ACC112 (cell line): ENCODE data around the gene EPB41L5.
"Not testable (repeated sequence)": the region's sequence is repeated elsewhere in the genome, so short reads cannot be mapped to it uniquely, and the experiment has no call there.

Experiments used
- H2AFZ ChIP-seq: fragments of 200-600 bp; sonication (generic); one replicate; pipeline ENCODE4 v1.6.0; 2017; ENCODE audit warnings: antibody characterized with exemption, low read length; ENCODE audit not compliant: unreplicated experiment
- H3K27ac ChIP-seq: fragments of 200-600 bp; sonication (generic); 2 replicates; pipeline ENCODE4 v1.5.1; 2014; ENCODE audit warnings: low read depth, mild to moderate bottlenecking, antibody characterized with exemption, low read length, moderate library complexity
- H3K27me3 ChIP-seq: fragments of 200-600 bp; sonication (generic); 2 replicates; pipeline ENCODE4 v1.6.1; 2014; ENCODE audit warnings: mild to moderate bottlenecking, antibody characterized with exemption, low read length, moderate library complexity, mixed read lengths; ENCODE audit not compliant: insufficient read depth
- H3K36me3 ChIP-seq: fragments of 200-600 bp; sonication (generic); 2 replicates; pipeline ENCODE4 v1.6.1; 2016; ENCODE audit warnings: mild to moderate bottlenecking, antibody characterized with exemption, low read length, moderate library complexity, mixed read lengths; ENCODE audit not compliant: insufficient read depth
- H3K4me1 ChIP-seq: fragments of 200-600 bp; sonication (generic); one replicate; pipeline ENCODE4 v1.6.1; 2016; ENCODE audit warnings: low read length, mixed read lengths; ENCODE audit not compliant: insufficient read depth, unreplicated experiment, control insufficient read depth
- H3K4me3 ChIP-seq: fragments of 200-600 bp; sonication (generic); 2 replicates; pipeline ENCODE4 v1.5.1; 2014; ENCODE audit warnings: mild to moderate bottlenecking, low read depth, low read length
- H3K79me2 ChIP-seq: fragments of 200-600 bp; sonication (generic); one replicate; pipeline ENCODE4 v1.6.0; 2016; ENCODE audit warnings: low read length; ENCODE audit not compliant: control insufficient read depth, unreplicated experiment, insufficient read depth

EPB41L5 gene

GRCh38 chr2:120140866-120141265 is 128.0 kb downstream of the EPB41L5 start:
- Histone ChIP-seq H3K27me3 (no peaks in the 10 kb centered on the region), H3K79me2 (no peaks in the 10 kb centered on the region), H3K36me3 (0 out of 2 replicates have a peak, but pooled peaks cover 5% of the 10 kb centered on the region), H3K4me1 (no peaks in the 10 kb centered on the region), H2AFZ (no peak overlapping the region), H3K27ac (no peak overlapping the region), H3K4me3 (no peak overlapping the region)

GRCh38 chr2:120141300-120142069 is 128.6 kb downstream of the EPB41L5 start:
- H3K4me1 ChIP-seq: no peaks in the 10 kb centered on the region
- no peaks in the 10 kb centered on the region for H3K27me3 ChIP-seq
- H3K4me3 ChIP-seq: no peak overlapping the region
- no peaks in the 10 kb centered on the region for H3K79me2 ChIP-seq
- no peak overlapping the region for H2AFZ ChIP-seq
- no peak overlapping the region for H3K27ac ChIP-seq
- 0 out of 2 replicates have a peak, but pooled peaks cover 5% of the 10 kb centered on the region for H3K36me3 ChIP-seq

- H3K4me1 ChIP-seq: no peaks in the 10 kb centered on the region
- no peak overlapping the region for H2AFZ ChIP-seq
- H3K27me3 ChIP-seq: no peaks in the 10 kb centered on the region
- H3K79me2 ChIP-seq: no peaks in the 10 kb centered on the region
- no peak overlapping the region for H3K27ac ChIP-seq
- H3K4me3 ChIP-seq: no peak overlapping the region
- 0 out of 2 replicates have a peak, but pooled peaks cover 5% of the 10 kb centered on the region for H3K36me3 ChIP-seq
Observed at GRCh38 chr2:120142528-120143219, 129.8 kb downstream of the EPB41L5 start.

GRCh38 chr2:120148229-120148628 is 135.4 kb downstream of the EPB41L5 start:
- Histone ChIP-seq H3K36me3 (peaks cover 32% of the 10 kb centered on the region), H3K79me2 (no peaks in the 10 kb centered on the region), H2AFZ (no peak overlapping the region), H3K4me1 (no peaks in the 10 kb centered on the region), H3K27me3 (no peaks in the 10 kb centered on the region), H3K27ac (no peak overlapping the region), H3K4me3 (no peak overlapping the region)

GRCh38 chr2:120148669-120149068 is 135.8 kb downstream of the EPB41L5 start:
- no peak overlapping the region for H3K4me3 ChIP-seq
- H3K4me1 ChIP-seq: no peaks in the 10 kb centered on the region
- no peak overlapping the region for H2AFZ ChIP-seq
- H3K79me2 ChIP-seq: no peaks in the 10 kb centered on the region
- H3K27ac ChIP-seq: no peak overlapping the region
- peaks cover 32% of the 10 kb centered on the region for H3K36me3 ChIP-seq
- H3K27me3 ChIP-seq: no peaks in the 10 kb centered on the region

GRCh38 chr2:120149406-120149805 is 136.5 kb downstream of the EPB41L5 start:
- Histone ChIP-seq H3K4me3 (no peak overlapping the region), H3K79me2 (no peaks in the 10 kb centered on the region), H2AFZ (no peak overlapping the region), H3K4me1 (no peaks in the 10 kb centered on the region), H3K36me3 (peaks cover 32% of the 10 kb centered on the region), H3K27me3 (no peaks in the 10 kb centered on the region), H3K27ac (no peak overlapping the region)

- H3K27ac ChIP-seq: no peak overlapping the region
- H3K4me3 ChIP-seq: no peak overlapping the region
- no peak overlapping the region for H2AFZ ChIP-seq
- no peaks in the 10 kb centered on the region for H3K79me2 ChIP-seq
- no peaks in the 10 kb centered on the region for H3K4me1 ChIP-seq
- peaks cover 32% of the 10 kb centered on the region for H3K36me3 ChIP-seq
- no peaks in the 10 kb centered on the region for H3K27me3 ChIP-seq
Observed at GRCh38 chr2:120150040-120150482, 137.2 kb downstream of the EPB41L5 start.

- no peak overlapping the region for H3K27ac ChIP-seq
- H3K36me3 ChIP-seq: peaks cover 35% of the 10 kb centered on the region
- H3K4me3 ChIP-seq: no peak overlapping the region
- H3K79me2 ChIP-seq: no peaks in the 10 kb centered on the region
- no peaks in the 10 kb centered on the region for H3K4me1 ChIP-seq
- no peaks in the 10 kb centered on the region for H3K27me3 ChIP-seq
- no peak overlapping the region for H2AFZ ChIP-seq
Observed at GRCh38 chr2:120155308-120155707, 142.4 kb downstream of the EPB41L5 start.

GRCh38 chr2:120158658-120159057 is 145.8 kb downstream of the EPB41L5 start:
- not testable (repeated sequence) for H3K4me1 ChIP-seq

GRCh38 chr2:120161190-120161589 is 148.3 kb downstream of the EPB41L5 start:
- H3K4me3 ChIP-seq: no peak overlapping the region
- no peak overlapping the region for H2AFZ ChIP-seq
- no peaks in the 10 kb centered on the region for H3K27me3 ChIP-seq
- no peak overlapping the region for H3K27ac ChIP-seq
- no peaks in the 10 kb centered on the region for H3K4me1 ChIP-seq
- peaks cover 10% of the 10 kb centered on the region for H3K36me3 ChIP-seq
- H3K79me2 ChIP-seq: no peaks in the 10 kb centered on the region

More at GRCh38 chr2:120158658-120159057, 145.8 kb downstream of the EPB41L5 start:
- H3K27me3 ChIP-seq, H3K4me3 ChIP-seq, H2AFZ ChIP-seq, H3K27ac ChIP-seq, H3K79me2 ChIP-seq: not testable (repeated sequence)
- peaks cover 22% of the 10 kb centered on the region for H3K36me3 ChIP-seq

- H3K27ac ChIP-seq: no peak overlapping the region
- H3K27me3 ChIP-seq: no peaks in the 10 kb centered on the region
- no peaks in the 10 kb centered on the region for H3K79me2 ChIP-seq
- H2AFZ ChIP-seq: no peak overlapping the region
- H3K4me1 ChIP-seq: no peaks in the 10 kb centered on the region
- H3K36me3 ChIP-seq: no peaks in the 10 kb centered on the region
- no peak overlapping the region for H3K4me3 ChIP-seq
Observed at GRCh38 chr2:120162716-120163115, 149.8 kb downstream of the EPB41L5 start.
